Osteocyte (in vitro differentiated cells): ENCODE measurements around the gene ALDH9A1. TPM values are rescaled to one million over a fixed set of nuclear protein-coding genes. Genes with fewer than 3 reads are reported as not detected.

Source experiments
- DNase-seq: peaks from one replicate; pipeline ENCODE4 v3.0.0; 2021; ENCODE audit warnings: mixed read lengths; ENCODE audit not compliant: unreplicated experiment; ENCODE audit errors: extremely low spot score
- H3K27ac Mint-ChIP-seq: one replicate; pipeline ENCODE4 v1.8.0; 2021; ENCODE audit warnings: mild to moderate bottlenecking, mixed read lengths; ENCODE audit not compliant: unreplicated experiment
- H3K27me3 Mint-ChIP-seq: one replicate; pipeline ENCODE4 v1.8.0; 2021; ENCODE audit warnings: mixed read lengths; ENCODE audit not compliant: unreplicated experiment
- H3K36me3 Mint-ChIP-seq: one replicate; pipeline ENCODE4 v1.8.0; 2021; ENCODE audit warnings: mixed read lengths; ENCODE audit not compliant: unreplicated experiment
- H3K4me1 Mint-ChIP-seq: one replicate; pipeline ENCODE4 v1.8.0; 2021; ENCODE audit warnings: mixed read lengths; ENCODE audit not compliant: unreplicated experiment
- H3K4me3 Mint-ChIP-seq: one replicate; pipeline ENCODE4 v1.8.0; 2021; ENCODE audit warnings: mild to moderate bottlenecking, moderate library complexity, mixed read lengths; ENCODE audit not compliant: unreplicated experiment
- H3K9me3 Mint-ChIP-seq: one replicate; pipeline ENCODE4 v1.8.0; 2021; ENCODE audit warnings: mixed read lengths; ENCODE audit not compliant: unreplicated experiment
- total RNA-seq: library from RNA; stranded (reverse); gene quantifications from 2 replicates; pipeline ENCODE4 v1.2.1, GENCODE V29; 2021
- TF ChIP-seq, protein P1 (sequence below): fragments of 200-600 bp; sonication (generic); IDR thresholded peaks from 2 replicates; pipeline ENCODE4 v1.5.0; 2021; ENCODE audit warnings: antibody characterized with exemption, mild to moderate bottlenecking, moderate library complexity

ALDH9A1 gene
- total RNA-seq, 1 donor from 2014 or later: 37.1 TPM

DNA sequence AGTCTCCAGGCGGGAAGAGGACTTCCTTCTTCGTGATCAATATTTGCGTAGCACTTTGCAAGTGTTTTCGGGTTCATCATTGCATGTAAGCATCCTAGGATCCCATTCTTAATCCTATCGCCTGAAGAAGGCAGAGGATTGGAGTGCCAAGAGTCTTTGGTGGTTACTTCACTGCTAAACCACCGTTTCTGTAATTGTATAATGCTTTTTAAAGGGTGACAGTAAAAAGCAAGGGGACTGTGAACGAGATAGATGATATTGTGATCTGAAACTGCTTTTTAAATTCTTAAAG, 345 bp upstream of the ALDH9A1 start:
- peaks cover 31% of the 10 kb centered on the region for H3K4me1 Mint-ChIP-seq
- TF ChIP-seq, protein P1, sequence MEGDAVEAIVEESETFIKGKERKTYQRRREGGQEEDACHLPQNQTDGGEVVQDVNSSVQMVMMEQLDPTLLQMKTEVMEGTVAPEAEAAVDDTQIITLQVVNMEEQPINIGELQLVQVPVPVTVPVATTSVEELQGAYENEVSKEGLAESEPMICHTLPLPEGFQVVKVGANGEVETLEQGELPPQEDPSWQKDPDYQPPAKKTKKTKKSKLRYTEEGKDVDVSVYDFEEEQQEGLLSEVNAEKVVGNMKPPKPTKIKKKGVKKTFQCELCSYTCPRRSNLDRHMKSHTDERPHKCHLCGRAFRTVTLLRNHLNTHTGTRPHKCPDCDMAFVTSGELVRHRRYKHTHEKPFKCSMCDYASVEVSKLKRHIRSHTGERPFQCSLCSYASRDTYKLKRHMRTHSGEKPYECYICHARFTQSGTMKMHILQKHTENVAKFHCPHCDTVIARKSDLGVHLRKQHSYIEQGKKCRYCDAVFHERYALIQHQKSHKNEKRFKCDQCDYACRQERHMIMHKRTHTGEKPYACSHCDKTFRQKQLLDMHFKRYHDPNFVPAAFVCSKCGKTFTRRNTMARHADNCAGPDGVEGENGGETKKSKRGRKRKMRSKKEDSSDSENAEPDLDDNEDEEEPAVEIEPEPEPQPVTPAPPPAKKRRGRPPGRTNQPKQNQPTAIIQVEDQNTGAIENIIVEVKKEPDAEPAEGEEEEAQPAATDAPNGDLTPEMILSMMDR: no peak
- H3K36me3 Mint-ChIP-seq: peaks cover 3% of the 10 kb centered on the region
- no peaks in the 10 kb centered on the region for H3K9me3 Mint-ChIP-seq
- H3K27me3 Mint-ChIP-seq: peaks cover 9% of the 10 kb centered on the region
- peak overlapping the region; percentile 75 for H3K27ac Mint-ChIP-seq
- H3K4me3 Mint-ChIP-seq: peak overlapping the region; percentile 98
- DNase-seq: no peak

DNA sequence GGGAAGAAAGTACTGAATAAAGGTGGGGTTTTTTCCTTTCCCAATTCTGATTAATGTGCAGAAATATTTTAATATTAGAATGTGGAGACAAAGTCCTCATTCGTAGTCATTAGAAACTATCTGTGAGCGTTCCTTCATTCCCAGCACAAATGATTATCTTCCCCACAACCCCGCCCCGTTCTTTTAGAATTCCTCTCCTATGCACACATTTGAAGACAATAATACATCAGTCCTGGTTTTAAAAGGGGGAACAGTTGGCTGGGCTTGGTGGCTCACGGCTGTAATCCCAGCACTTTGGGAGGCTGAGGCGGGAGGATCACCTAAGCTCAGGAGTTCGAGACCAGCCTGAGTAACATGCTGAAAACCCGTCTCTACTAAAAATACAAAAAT, 876 bp downstream of the ALDH9A1 start:
- Mint-ChIP-seq H3K27me3 (peaks cover 9% of the 10 kb centered on the region), H3K27ac (peak overlapping the region; percentile 94), H3K4me3 (peak overlapping the region; percentile 98), H3K36me3 (peaks cover 3% of the 10 kb centered on the region), H3K9me3 (no peaks in the 10 kb centered on the region), H3K4me1 (peaks cover 31% of the 10 kb centered on the region)
- DNase-seq: no peak
- TF ChIP-seq, protein P1: no peak

DNA sequence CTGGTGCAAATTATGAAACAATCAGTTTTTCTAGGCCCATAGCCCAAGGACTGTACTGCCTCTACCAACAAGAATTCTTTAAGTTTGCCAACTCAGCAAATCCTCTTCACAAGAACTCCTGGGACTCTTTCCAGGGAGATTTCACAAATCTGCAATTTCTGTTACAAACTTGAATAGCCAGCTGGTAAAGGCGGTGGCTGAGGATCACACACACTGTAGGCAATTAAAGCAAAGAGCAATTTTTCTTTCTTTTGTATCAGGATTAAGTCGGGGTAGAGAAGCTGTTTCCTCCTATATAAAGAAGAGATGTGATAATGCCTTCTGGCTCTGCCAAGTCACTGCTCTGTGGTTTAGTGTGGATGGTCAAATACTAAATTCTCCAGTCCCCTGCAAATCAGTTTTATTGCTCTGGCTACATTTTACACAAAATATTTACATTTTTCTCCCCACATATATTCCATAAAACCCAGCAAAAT, 1.7 kb downstream of the ALDH9A1 start:
- no peak for DNase-seq
- H3K27ac Mint-ChIP-seq: peak overlapping the region; percentile 73
- H3K4me1 Mint-ChIP-seq: peaks cover 31% of the 10 kb centered on the region
- peaks cover 5% of the 10 kb centered on the region for H3K27me3 Mint-ChIP-seq
- TF ChIP-seq, protein P1: no peak
- H3K4me3 Mint-ChIP-seq: peak overlapping the region; percentile 98
- H3K36me3 Mint-ChIP-seq: peaks cover 10% of the 10 kb centered on the region
- no peaks in the 10 kb centered on the region for H3K9me3 Mint-ChIP-seq

DNA sequence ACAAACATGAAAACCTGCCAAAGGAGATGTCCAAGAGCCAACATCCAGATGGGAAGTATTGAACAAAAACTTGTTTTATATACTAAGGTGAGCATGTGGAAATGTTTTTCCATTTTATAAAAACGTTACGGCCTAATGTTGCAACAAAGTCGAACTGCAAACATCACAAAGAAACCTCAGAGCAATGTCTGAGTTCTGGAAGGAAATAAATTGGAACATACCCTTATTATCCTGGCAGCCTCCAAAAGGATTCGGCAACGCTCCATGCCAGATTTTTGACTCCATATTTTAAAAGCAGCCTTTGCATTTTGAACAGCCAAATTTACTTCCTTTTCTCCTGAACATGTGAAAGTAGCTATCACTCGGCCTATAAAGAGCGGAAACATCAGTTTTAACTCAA, 3.3 kb downstream of the ALDH9A1 start:
- Mint-ChIP-seq H3K9me3 (no peaks in the 10 kb centered on the region), H3K27ac (no peak overlapping the region), H3K4me1 (peaks cover 31% of the 10 kb centered on the region), H3K4me3 (no peak overlapping the region), H3K27me3 (no peaks in the 10 kb centered on the region), H3K36me3 (peaks cover 16% of the 10 kb centered on the region)
- no peak for DNase-seq
- TF ChIP-seq, protein P1: no peak

DNA sequence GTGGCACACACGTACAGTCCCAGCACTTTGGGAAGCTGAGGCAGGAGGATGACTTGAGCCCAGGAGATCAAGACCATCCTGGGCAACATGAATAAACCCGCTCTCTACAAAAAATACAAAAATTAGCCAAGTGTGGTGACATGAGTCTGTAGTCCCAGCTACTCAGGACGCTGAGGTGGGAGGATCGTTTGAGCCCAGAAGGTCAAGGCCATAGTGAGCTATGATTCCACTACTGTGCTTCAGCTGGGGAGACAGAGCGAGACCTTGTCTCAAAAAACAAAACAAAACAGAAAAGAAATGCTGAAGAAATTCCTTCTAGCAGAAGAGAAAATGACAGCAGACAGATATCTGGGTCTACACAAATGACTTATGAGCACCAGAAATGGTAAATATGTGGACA, 10.3 kb downstream of the ALDH9A1 start:
- Mint-ChIP-seq H3K36me3 (peaks cover 52% of the 10 kb centered on the region), H3K9me3 (peaks cover 7% of the 10 kb centered on the region), H3K27me3 (no peaks in the 10 kb centered on the region), H3K4me1 (no peaks in the 10 kb centered on the region), H3K27ac (no peak overlapping the region), H3K4me3 (no peak overlapping the region)
- DNase-seq: no peak
- TF ChIP-seq, protein P1: no peak
